ENCODE results near the gene UBXN1. TPM values are rescaled to one million over a fixed set of nuclear protein-coding genes. Genes with fewer than 3 reads are reported as not detected.

Gene UBXN1, protein sequence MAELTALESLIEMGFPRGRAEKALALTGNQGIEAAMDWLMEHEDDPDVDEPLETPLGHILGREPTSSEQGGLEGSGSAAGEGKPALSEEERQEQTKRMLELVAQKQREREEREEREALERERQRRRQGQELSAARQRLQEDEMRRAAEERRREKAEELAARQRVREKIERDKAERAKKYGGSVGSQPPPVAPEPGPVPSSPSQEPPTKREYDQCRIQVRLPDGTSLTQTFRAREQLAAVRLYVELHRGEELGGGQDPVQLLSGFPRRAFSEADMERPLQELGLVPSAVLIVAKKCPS
- polyA plus RNA-seq (45.9 to 72.5 TPM (median 58.5 TPM) in 3 replicates), polyA minus RNA-seq (17.8 to 26.4 TPM (median 22.8 TPM) in 3 replicates)
- 218 TPM for polyA plus RNA-seq (2011; ENCODE audit: low read depth)
- 28.0 and 74.7 TPM in 2 replicates for polyA plus RNA-seq (2011; cell fraction: cytosol; rRNA removed)
- 57.9 and 65.7 TPM in 2 replicates for polyA plus RNA-seq (2011; cell fraction: nucleus; rRNA removed)
- polyA plus RNA-seq (2012; ENCODE audit: low replicate concordance) = 84.5 and 88.7 TPM in 2 replicates
- polyA minus RNA-seq (2011; cell fraction: cytosol; rRNA and poly(A)+ RNA removed) = 51.8 TPM
- polyA minus RNA-seq (2011; cell fraction: nucleus; rRNA and poly(A)+ RNA removed) = 13.4 and 15.9 TPM in 2 replicates

DNA sequence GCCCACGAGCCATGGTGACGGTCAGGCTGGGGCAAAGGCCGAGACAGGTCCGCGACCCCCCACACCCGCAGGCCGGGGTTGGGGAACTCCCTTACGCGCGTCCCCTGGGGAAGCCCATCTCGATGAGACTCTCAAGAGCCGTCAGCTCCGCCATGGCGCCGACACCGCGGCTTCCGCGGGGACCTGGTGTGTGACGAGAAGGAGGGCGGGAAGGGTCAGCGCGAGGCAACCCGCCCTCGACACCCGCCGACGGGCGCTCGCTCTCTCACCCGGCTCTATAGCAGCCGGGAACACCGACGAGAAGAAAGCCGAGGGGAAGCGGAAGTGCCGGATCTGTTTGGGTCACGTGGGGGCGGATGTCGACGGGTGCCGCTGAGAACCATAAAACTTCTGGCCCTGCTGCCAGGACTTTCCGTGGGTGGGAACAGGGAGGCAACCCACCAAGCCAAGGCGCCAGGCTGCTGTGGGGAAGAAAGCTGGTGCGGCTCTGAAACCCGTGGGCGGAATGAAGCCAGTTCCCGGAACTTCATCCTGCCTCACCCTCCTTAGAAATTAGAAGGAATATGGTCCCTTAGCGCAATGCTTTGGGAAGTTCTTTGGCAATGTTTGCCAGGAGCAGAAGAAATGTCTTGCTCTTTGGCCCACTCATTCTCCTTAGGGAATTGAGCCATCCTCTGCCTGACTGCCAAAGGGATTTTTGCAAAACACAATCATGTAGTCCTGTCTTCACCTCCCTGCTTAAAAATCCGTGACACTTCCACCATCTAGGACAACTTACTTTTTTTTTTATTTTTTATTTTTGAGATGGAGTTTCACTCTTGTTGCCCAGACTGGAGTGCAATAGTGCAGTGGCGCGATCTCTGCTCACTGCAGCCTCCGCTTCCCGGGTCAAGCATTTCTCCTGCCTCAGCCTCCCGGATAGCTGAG lies at the start of gene UBXN1:
Gene UBXN1 (minus strand): TSS at position 304 of the 927 bp plus-strand sequence. CDS start 150 bp downstream, at position 154.
- Histone ChIP-seq H3K9ac (ENCODE audit: control insufficient read depth, extremely low read depth, insufficient read depth, low read length) (peak within 1 kb of the TSS; percentile 95), H3K36me3 (ENCODE audit: control insufficient read depth in 2 of 2, extremely low read depth in 1 of 2, insufficient read depth in 2 of 2, low read length in 2 of 2) (peaks cover 10 to 19% of the 10 kb centered on the region in 2 experiments), H2AFZ (ENCODE audit: control insufficient read depth, low read length) (peak within 1 kb of the TSS; percentile 83), H3K4me3 (ENCODE audit: control insufficient read depth in 2 of 3, extremely low read depth in 1 of 3, insufficient read depth in 2 of 3, low read depth in 1 of 3, low read length in 3 of 3) (peak within 1 kb of the TSS; percentile 93 to 100 (median 97)), H3K9me3 (ENCODE audit: control insufficient read depth, low read depth, low read length) (no peaks in the 10 kb centered on the region), H3K79me2 (ENCODE audit: control insufficient read depth, insufficient read depth, low read length) (peaks cover 25% of the 10 kb centered on the region), H3K27me3 (ENCODE audit: control insufficient read depth, extremely low read depth, insufficient read depth, low read length) (no peaks in the 10 kb centered on the region), H4K20me1 (ENCODE audit: control insufficient read depth, extremely low read depth, insufficient read depth, low read length) (no peaks in the 10 kb centered on the region), H3K9me1 (ENCODE audit: control insufficient read depth, extremely low read depth, insufficient read depth, low read length) (no peaks in the 10 kb centered on the region), H3K27ac (ENCODE audit: control insufficient read depth, insufficient read depth, low read length) (peak within 1 kb of the TSS; percentile 91), H3K4me2 (ENCODE audit: control insufficient read depth, extremely low read depth, insufficient read depth, low read depth, low read length) (peak within 1 kb of the TSS; percentile 99), H3K4me1 (ENCODE audit: control insufficient read depth, extremely low read depth, insufficient read depth, low read length) (peaks cover 16% of the 10 kb centered on the region)
- DNase-seq (ENCODE audit: low read depth, low spot score) = no peak
- dilution Hi-C loops (cut with MboI; ENCODE audit: extremely low pct_ligation_motif_present, low sequenced_read_pairs) = no loop called here
- TF ChIP-seq EZH2 (IDR thresholded peaks at IDR 0.05; ENCODE audit: low read length) = no peak
- TF ChIP-seq, protein P1, sequence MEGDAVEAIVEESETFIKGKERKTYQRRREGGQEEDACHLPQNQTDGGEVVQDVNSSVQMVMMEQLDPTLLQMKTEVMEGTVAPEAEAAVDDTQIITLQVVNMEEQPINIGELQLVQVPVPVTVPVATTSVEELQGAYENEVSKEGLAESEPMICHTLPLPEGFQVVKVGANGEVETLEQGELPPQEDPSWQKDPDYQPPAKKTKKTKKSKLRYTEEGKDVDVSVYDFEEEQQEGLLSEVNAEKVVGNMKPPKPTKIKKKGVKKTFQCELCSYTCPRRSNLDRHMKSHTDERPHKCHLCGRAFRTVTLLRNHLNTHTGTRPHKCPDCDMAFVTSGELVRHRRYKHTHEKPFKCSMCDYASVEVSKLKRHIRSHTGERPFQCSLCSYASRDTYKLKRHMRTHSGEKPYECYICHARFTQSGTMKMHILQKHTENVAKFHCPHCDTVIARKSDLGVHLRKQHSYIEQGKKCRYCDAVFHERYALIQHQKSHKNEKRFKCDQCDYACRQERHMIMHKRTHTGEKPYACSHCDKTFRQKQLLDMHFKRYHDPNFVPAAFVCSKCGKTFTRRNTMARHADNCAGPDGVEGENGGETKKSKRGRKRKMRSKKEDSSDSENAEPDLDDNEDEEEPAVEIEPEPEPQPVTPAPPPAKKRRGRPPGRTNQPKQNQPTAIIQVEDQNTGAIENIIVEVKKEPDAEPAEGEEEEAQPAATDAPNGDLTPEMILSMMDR (optimal IDR thresholded peaks at IDR 0.05 in 1 of 3, IDR thresholded peaks at IDR 0.05 in 1 of 3, conservative IDR thresholded peaks at IDR 0.05 in 1 of 3; ENCODE audit: extremely low read depth in 1 of 3, insufficient read depth in 2 of 3, low read length in 3 of 3) = no peak
- no peak for FAIRE-seq

DNA sequence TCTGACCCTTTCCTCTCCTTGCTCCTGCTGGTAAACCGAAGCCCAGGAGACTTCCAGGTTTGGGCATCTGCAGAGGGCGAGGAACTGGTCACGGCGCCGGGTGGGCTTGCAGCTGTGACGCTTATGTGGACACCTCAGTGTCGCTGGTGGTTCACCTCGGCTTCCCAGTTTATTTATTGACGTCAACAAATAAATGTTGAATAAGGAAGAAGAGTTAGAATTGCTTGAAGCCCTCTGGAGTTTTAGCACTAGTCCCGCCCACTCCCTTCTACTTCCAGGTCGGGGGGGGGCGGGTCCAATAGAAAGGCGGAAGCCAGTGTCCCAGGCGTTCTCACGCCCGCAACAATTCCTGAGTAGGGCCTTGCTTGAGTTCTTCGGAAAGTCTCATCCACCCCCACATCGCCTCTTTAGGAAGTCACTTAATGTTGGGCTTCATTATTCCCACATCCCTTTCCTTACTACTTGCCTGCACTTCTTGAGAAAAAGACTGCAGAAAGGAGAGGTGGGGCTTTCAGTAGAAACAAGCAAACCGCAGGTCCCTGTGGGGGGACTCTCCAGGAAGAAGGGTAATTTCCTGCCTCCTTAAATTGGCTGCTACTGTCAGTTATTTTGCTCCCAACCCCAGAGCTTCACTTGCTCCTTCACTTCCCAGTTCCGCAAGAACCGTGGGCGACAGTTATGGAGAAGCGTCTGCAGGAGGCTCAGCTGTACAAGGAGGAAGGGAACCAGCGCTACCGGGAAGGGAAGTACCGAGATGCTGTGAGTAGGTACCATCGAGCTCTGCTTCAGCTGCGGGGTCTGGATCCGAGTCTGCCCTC lies 49.5 kb upstream of the UBXN1 start, which contains the start of gene TTC9C:
Gene TTC9C (plus strand): TSS at position 316 of the 818 bp plus-strand sequence. CDS start 363 bp downstream, at position 679.
- no peaks in the 10 kb centered on the region for H3K27me3 ChIP-seq (ENCODE audit: control insufficient read depth, extremely low read depth, insufficient read depth, low read length)
- peak within 1 kb of the TSS; percentile 94 for H3K9ac ChIP-seq (ENCODE audit: control insufficient read depth, extremely low read depth, insufficient read depth, low read length)
- H3K27ac ChIP-seq (ENCODE audit: control insufficient read depth, insufficient read depth, low read length) = peak within 1 kb of the TSS; percentile 87
- peaks cover 4% of the 10 kb centered on the region for H4K20me1 ChIP-seq (ENCODE audit: control insufficient read depth, extremely low read depth, insufficient read depth, low read length)
- dilution Hi-C loops (cut with MboI; ENCODE audit: extremely low pct_ligation_motif_present, low sequenced_read_pairs) = no loop called here
- H3K4me1 ChIP-seq (ENCODE audit: control insufficient read depth, extremely low read depth, insufficient read depth, low read length) = peaks cover 26% of the 10 kb centered on the region
- H3K9me3 ChIP-seq (ENCODE audit: control insufficient read depth, low read depth, low read length) = no peaks in the 10 kb centered on the region
- peaks cover 68% of the 10 kb centered on the region for H3K79me2 ChIP-seq (ENCODE audit: control insufficient read depth, insufficient read depth, low read length)
- FAIRE-seq (no peak), DNase-seq (ENCODE audit: low read depth, low spot score) (peak; percentile 41)
- H3K4me3 ChIP-seq (ENCODE audit: control insufficient read depth in 2 of 3, extremely low read depth in 1 of 3, insufficient read depth in 2 of 3, low read depth in 1 of 3, low read length in 3 of 3) = peak within 1 kb of the TSS; percentile 69 to 99 (median 80)
- no peak for TF ChIP-seq EZH2 (IDR thresholded peaks at IDR 0.05; ENCODE audit: low read length)
- TF ChIP-seq, protein P1 (optimal IDR thresholded peaks at IDR 0.05 in 1 of 3, IDR thresholded peaks at IDR 0.05 in 1 of 3, conservative IDR thresholded peaks at IDR 0.05 in 1 of 3; ENCODE audit: extremely low read depth in 1 of 3, insufficient read depth in 2 of 3, low read length in 3 of 3) = no peak
- H3K36me3 ChIP-seq (ENCODE audit: control insufficient read depth in 2 of 2, extremely low read depth in 1 of 2, insufficient read depth in 2 of 2, low read length in 2 of 2) = peaks cover 8 to 14% of the 10 kb centered on the region in 2 experiments
- H2AFZ ChIP-seq (ENCODE audit: control insufficient read depth, low read length) = peak within 1 kb of the TSS; percentile 98
- peak within 1 kb of the TSS; percentile 76 for H3K4me2 ChIP-seq (ENCODE audit: control insufficient read depth, extremely low read depth, insufficient read depth, low read depth, low read length)
- H3K9me1 ChIP-seq (ENCODE audit: control insufficient read depth, extremely low read depth, insufficient read depth, low read length) = no peaks in the 10 kb centered on the region

Data from keratinocyte (primary cell).